DMS 273 (cell line): ENCODE results near the gene ZDHHC1.
"Not testable (repeated sequence)": the region's sequence is repeated elsewhere in the genome, so short reads cannot be mapped to it uniquely, and the experiment has no call there.

Experiments
- DNase-seq: peaks from one replicate; lab custom pipeline; 2025; ENCODE audit not compliant: unreplicated experiment; lab: John Stamatoyannopoulos, UW

The ZDHHC1 gene

DNA sequence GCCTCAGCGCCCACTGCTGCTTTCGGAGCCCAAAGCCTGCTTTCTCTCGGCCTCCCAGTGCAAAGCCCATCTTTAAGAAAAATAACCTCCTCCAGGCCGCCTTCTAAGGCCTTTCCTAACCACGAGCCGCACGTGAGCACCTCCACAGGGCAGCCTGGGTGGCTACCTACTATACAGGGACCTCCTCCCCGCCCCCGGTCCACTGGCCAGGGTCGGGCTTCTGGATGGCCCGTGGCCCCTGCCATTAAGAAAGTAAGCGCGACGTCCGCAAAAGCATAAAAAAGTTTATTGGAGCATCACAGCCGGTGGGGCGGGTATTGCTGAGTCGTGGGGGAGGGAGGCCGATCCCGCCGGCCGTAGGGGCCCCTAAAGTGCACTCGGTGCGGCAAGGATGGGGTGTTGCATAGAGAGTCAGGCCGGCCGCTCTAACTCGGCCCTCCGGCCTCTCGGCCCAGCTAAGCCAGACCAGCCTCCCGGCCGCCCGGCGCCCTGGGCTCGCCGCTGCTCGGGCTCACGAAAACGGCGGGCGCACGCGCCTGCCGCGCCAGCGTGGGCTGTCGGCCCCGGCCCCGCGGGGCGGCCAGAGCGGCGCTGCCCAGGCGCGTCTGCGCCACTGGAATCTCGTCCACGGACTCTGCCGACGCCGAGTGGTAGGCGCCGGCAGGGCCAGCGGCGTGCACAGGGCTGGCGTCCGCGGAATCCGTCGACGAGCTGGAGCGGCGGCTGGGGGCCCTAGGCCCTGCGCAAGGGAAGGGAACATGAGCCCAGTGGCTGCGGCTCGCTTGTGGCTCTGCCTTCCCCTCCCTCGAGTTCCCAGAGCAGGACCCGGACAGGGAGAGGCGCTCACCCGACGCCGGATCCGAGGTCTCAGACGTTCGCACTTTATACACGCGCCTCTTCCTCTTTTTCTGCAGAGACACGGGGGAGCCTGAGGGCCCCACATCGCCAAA is 21.8 kb downstream of the ZDHHC1 start:
- DNase-seq, result no peak

DNA sequence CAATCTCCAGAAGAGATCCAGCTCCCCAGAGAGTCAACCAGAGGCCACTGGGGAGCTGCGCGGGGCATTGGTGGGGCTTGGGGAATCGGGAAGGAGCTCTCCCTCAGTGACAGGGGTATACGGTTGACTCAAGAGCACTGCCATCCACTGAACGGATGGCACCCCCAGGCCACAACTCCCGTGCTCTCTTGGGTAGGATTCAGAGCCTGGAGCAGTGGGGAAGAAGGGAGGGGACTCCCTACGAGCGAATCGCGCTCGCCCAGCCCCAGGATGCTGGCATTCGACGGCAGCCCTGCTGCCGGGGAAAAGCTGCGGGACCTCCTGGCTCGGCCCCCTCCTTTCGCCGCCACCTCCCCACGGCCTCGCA is 22.5 kb downstream of the ZDHHC1 start:
- peak; percentile 60 for DNase-seq

DNA sequence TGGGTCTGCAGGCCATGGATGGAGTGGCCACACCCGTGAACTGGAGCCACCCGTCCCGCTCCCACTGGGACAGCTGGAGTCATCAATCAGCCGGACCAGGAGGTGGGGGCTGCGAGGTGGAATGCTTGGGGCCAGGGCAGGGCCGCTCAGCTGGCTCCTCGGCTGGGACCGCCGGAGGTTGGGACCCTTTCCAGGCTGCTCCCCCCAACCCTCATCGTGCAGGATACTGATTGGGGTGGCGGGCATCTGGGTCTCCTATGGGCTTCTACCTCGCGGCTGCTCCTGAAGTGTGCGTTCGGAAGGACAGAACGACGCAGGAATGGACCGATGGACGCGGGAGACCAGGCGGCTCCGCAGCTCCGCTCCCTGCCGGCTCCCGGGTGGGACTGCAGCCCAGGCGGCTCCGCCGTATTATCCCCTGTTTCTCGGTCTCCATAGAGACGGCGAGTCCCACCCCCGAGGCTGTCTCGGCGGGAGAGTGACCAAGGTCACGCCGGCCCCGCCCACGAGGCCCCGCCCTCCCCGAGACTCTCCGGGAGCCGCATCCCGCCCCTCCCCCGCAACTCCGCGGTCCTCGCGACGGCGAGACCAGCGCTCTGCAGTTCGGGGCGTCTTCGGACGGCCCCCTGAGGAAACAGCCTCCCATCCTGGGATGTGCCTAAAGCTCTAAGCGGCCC is 23.0 kb downstream of the ZDHHC1 start, which contains the start of gene TPPP3:
TSS of gene TPPP3 (minus strand) at position 388 of the 677 bp plus-strand sequence. CDS start 2,387 bp downstream, outside the sequence.
- DNase-seq, result peak; percentile 87

DNA sequence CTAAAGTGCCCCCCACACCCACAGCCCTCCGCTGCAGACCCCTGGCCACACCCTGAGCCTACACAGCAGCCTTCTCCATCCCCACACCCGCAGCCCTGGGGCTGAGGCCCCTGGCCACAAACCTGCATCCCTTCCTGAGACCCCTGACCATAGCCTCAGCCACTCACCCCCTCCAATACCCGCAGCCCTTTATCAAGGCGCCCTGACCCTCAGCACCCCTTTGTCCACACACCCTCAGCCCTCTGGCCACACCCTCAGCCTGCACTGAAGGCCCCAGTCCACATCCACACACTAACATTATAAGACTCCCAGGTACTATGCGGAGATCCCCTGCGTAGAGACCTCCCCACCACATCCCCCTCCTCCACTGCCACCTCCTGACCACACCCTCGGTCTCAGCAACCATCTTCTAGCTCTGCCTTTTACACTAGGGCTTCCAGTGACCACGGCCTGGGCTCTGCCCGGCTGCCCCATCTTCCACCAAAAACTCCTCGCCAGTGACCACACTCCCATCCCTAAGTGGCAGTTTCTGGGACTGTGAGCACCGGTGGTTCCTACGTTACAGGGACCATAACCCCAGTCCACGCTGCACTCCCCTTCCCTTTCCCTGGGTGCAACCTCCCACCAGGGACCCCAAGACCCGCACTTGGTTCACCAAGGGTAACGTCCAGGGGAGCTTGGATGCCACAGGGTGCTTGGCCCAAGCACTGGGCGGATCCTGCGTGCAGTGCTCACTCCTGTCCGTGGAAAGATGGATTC is 23.8 kb downstream of the ZDHHC1 start:
- DNase-seq, result no peak

DNA sequence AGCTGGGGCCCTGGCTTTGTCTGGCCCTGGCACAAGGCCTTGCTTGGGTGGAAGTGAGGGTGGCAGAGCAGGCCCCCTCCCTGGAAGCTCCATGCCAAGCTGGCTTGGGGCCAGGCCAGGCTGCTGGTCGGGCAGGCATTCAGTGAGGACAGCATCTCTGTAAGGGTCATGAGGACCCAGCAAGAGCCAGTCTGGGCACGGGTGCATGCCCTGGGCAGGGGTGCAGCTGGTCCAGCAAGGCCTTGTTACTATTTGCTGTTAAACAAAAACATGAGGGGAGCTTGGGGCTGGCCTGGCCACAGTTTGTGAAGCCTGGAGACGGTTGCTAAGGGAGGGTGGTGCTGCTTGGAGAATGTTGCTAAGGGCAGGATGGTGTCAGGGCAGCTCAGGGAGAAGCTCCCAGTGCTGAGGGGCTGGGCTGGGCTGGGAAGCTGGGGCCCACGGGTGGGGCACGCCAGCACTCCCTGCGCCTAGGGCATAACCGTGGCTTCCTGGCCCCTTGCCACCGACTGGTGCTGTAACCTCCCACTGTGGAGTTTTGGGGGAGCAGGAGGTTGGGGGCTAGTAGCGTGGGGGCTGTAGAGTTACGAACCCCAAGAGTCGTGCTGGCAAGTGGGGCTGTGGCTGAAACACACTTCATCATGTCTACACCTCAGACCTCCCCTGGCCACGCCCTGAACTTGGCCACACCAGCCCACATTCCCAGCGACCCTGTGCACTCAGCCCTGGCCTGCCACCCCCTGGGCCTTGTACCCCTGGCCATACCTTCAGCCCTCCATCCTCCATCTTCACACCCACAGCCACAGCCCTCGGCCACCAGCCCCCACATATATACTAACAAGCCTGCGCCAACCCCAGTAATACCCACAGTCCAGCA is 24.6 kb downstream of the ZDHHC1 start:
- DNase-seq, result peak; percentile 78

DNA sequence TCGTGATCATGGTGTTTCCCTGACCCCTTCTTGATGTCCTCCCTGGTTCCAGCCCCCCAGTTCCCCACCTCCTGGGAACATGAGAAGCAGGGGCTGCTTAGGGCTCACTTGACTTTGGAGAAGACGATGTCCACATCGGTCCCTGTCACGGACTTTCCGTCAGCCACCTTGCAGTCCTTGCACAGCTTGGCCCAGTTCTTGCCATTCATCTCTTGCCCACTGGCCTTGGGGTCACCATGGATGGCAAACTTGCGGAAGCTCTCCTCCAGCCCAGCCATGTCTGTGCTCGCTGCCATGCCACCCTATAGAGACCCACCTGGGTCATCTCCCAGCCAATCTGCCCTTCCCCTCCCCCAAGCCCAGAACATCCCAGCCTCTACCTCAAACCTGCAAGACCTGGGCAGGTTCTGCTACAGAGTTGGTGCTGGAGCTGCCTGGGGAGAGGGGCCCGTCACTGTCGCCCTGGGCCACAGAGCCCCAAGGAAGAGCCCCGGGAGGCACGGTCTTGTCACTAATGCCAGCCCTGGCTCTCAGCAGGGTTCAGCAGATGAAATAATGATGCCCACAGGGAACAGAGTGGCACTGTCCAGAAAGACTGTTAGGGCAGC is 25.4 kb downstream of the ZDHHC1 start:
- DNase-seq, result no peak

DNA sequence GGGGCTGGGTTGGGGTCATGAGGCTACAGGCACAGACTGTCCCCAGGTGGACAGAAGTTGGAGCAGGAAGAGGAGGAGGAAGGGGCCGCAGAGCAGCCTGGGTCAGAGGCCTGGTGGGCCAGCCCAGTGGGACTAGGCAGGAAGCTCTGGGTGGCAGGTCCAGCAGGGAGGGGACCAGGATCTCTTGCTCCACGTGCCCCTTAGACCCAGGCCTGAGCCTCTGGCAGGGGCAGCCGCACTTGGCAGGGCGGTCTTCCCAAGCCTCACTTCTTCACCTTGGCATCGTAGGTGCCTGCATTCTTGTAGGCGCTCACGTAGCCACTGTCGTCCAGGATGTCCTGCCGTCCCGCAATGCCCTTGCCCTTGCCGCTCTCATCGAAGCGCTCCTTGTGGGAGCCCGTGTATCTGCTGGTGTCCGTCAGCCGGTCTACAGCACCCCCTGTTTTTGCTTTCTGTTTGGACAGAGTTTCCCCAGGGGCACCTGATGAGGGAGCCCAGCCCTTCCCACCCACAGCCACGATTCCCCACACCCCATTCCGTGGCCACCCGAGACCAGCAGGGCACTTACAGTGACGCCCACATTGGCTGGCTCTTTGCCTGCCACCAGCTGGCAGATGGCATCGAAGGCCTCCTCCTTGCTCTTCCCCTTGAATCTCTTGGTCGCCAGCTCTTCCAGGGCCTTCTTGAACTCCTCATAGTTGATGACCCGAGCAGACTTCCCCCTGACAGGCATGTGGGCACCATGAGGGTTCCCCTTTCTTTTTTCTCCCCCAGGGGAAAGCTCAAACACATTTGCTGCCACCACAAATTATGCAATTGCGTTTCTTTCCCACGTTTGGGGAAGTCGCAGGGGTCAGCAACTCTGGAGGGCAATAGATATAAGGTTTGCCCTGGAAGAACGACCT is 26.1 kb downstream of the ZDHHC1 start:
- peak; percentile 35 for DNase-seq

DNA sequence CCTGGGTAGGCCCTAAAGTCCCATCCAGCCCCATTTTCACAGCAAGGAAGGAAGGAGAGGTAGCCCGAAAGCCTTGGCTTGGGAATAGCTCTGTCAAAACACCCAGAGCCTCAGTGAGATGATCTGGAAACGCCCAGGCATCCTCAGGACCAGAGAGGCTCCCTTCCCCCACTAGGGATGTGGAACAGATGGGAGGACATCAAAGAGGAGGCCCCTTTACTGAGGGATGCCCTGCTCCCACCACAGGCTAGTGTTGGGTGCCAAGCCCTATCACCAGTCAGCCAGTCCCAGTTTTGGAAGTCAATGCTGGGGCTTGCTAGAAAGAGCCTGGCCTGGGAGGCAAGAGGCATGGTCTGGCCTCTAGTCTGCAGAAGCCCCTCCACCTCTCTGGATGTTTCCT is 27.7 kb downstream of the ZDHHC1 start:
- DNase-seq, result peak; percentile 55

DNA sequence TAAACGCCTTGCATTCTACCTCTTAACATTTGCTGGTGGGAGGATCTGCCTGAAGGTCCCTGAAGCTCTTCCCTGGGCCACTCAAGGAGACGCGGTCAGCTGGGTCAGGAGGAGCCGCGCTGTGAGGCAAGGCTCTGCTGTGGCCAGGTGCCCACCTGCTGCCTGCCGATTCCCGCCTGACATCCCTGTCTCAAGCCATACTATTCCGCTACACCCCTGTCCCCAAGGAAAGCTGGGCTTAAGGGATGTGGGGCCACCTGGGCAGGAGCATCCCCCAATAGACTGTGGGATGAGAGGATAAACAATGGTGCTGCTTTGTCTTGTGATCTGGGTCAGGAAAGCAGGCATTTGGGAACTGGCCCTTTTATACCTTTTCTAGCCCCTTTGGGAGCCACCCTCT is 28.1 kb downstream of the ZDHHC1 start:
- DNase-seq, result no peak

DNA sequence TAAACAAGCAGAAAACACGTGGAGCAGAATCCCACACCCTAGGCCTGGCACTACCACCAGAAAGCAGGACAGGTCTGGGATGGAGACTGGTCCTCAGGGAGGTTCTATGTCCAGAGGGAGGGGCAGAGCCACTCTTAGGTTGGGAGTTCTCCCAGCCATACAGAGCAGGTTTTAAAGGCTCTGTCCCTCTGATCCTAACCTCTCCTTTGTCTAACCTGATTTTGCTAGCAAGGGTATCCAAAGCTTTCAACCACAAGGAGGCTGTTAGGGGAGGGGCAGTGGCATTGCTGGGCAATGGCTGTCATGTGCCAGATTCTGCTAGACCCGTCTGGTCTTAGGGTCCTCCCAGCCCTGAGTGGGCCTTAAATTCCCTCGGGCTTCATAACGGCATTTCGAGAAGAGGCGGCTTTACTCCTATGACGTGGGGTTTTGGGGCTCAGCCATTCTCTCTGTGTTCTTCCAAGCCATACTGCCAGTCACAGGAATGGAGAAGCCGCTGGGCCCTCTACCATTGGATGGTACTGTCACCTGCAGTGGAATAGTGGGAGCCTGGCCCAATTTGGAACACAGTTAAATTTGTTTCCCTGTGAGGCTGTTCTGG is 28.7 kb downstream of the ZDHHC1 start:
- DNase-seq, result no peak

DNA sequence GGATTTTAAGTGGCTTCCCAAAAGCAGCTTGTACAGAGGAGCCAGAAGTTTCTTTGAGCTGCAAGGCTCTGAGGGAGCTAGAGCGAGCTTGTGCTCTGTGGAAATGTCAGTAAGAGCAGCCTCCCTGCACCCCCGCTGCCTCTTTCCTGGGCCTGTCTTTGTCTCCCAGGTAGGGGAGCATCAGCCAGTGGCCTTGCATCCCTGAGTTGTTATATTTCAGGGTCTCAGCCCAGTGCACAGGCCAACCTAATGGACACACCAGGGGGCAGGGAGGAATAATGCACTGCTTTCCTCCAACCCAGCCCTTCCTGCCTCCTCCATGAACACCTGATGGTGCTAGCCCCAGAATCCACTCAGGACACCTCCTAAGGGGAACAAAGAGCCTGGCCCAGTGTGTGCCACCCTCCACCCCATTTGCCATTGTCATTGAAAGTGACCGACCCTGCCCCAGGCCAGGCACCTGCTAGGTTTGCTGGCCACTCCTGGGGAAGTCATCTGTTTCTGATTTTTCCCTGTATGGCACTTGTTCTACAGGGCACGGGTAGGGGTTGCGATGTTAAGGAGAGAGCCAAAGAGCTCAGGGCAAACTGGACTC is 29.3 kb downstream of the ZDHHC1 start:
- DNase-seq, result no peak

DNA sequence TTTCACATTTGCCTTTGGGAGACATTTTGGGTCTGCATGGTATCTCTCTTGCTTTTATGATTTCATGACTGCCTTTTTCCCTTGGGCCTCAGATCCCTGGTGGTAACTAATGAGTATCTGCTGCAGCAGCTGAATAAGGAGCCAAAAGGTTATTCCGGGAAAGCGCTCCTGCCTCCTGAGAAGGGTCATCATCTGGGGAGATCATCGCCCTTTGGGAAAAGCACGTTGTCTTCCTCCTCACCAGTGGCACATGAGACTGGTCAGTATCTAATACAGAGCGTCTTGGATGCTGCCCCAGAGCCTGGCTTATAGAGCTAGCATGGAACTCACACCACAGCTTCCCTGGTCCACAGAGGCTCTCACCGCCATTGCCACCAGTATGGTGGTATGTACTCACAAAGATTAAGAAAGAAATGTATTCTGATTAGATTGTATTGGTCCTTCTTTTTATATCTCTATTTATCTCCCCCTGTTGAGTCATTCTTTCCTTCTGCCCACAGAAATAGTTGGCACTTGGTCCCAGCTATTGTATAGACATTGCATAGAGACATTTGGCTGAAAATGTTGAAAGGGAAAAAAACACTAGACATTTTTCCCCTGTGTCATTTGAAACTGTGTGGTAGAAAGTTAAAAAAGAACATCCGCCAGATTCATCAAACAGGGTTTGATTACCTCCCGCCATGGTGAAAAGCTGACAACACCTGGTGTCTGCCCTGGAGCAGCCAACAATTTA is 31.3 kb downstream of the ZDHHC1 start:
- no peak for DNase-seq

DNA sequence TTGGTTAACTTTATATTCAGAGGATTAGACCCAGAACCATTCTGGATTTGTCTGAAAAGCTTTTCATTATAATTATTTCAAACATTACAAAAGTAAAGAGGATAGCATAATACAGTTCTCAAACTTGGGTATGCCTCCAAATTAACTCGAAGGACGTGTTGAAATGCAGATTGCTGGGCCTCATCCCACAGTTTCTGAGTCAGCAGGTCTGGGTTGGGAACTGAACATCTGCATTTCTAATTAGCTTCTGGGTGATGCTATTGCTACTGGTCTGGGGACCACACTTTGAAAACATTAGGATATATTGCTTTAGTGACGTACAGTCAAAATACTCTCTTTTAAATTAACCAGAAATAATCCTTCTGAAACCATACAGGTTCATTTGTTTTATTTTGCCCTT is 33.0 kb downstream of the ZDHHC1 start:
- no peak for DNase-seq

DNA sequence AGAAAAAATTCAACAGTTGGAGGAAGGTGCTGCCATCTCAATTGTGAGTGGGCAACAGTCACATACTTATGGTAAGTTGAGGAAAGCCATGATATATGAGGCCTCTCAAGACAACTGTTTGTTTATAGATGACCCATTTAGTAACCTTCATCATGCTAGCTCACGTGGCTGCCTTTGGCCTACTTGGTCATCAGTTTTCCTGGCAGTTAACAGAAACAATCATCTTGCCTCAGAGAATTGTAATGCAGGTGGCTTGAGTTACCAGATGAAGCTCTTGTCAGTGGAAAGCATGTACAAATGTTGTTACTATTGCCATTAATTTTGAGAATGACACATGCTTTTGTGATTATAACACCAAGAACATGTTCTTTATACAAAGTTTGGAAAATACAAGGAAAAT is 37.6 kb downstream of the ZDHHC1 start:
- no peak for DNase-seq

DNA sequence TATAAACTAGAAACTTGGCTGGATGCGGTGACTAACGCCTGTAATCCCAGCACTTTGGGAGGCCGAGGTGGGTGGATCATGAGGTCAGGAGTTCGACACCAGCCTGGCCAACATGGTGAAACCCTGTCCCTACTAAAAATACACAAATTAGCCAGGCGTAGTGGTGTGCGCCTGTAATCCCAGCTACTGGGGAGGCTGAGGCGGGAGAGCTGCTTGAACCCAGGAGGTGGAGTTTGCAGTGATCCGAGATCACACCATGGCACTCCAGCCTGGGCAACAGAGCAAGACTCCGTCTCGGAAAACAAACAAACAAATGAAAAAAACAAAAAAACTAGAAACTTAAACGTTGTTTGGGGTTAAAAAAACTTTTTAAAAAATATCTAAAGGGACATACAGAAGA is 40.3 kb downstream of the ZDHHC1 start:
- not testable (repeated sequence) for DNase-seq

DNA sequence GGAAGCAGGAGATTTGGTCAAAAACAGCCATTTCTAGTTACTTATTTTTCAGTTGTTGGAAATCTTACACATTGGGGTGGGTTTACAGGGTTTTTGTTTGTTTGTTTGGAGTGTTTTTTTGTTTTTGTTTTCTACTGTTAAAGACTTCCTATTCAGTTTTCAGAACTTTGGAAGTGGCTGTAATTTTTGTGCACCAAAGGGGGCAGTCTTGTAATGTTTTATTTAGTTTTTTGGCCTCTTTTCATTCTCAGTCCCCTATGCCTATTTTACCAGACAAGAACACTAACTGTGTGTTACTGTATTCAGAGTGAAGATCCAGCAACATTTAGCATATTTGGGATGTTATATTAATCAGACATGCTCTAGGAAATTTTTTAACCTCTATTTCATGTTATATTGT is 43.6 kb downstream of the ZDHHC1 start:
- peak; percentile 62 for DNase-seq

DNA sequence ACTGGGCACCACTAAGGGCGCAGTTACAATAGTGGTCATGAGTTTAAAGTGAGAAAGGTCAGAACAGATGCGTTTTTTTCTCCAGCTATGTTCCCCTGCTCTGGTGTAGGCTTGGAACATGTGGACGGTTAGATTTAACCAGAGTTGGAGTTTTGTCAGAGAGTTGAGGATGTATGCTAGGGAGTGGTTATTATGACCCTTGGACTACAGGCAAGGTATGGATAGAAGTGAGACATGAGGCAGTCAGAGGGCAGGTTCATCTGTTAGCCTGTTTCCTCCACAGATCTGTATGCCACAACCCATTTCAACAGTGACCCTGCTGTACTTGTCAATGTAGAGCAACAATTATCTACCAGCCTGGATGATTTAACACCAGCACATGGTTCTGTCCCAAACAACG is 45.6 kb downstream of the ZDHHC1 start:
- no peak for DNase-seq
